ENCODE data around the gene ARHGAP24.
"Not testable (repeated sequence)": the region's sequence is repeated elsewhere in the genome, so short reads cannot be mapped to it uniquely, and the experiment has no call there.

The ARHGAP24 gene

DNA sequence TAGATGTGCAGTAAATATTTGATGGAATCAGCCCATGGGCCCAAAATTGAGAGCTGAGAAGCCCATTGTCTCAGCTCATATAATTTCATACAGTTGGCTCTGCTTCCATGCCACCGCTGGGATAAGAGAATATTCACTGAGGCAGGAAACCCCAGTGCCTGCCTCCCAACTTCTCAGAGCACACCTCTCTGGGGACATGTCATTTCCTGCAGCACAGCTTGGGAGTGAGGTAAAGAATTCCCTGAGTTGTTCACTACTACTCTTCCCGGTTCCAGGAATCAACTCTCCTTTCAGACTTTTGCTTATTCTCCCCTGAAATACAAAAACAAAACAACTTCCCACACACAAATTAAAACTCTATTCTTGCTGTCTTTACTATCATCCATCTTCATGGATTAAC, 495.6 kb downstream of the ARHGAP24 start:
- no peak for DNase-seq

DNA sequence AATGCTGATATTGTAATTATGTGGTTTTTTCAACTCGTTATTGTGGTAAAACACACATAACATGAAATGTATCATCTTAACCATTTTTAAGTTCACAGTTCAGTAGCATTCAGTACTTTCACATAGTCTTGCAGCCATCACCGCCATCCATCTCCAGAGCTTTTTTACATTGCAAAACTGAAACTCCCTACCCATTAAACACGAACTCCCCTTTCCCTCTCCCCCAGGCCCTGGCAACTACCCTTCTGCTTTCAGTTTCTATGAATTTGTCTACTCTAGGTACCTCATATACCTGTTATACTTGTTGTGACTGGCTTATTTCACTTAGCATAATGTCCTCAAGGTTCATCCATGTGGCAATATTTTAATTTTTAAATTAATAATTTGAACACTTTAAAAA, 504.3 kb downstream of the ARHGAP24 start:
- DNase-seq: no peak

DNA sequence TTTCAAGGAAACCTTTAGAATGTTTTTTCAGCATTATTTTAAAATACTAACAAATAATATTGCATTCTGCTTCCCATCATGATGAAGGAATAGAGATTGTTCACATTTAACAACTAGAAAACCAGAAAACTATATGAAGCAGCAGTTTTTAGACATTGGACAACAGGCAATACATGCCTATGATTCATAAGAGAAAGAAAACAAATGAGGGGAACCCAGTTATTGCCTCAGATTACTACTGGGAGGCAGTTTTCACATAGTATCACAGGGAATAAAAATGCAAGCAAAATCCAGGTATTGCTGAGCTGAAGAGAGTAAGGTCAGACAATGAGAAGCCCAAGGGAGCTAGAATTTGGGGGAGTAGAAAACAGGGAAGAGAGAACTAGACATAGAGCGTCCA, 511.3 kb downstream of the ARHGAP24 start:
- no peak for DNase-seq

DNA sequence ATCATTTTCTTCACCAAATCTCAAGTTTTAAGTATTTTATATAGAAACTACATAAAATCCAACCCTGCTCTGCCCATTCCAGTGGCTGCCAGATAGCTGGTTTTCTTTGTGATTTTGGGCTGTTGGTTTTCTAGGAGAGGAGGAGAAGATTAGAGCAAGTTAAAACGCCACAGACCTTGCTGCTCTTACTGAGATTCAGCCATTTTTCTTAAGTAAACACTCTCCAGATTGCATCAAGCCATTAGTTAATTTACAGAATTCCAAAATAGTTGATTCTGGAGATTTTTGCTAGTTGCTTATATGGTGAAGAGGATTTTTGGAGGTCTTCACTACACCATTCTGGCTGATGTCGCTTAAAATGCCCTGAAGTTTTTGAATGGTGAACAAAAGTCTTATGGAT, 518.7 kb downstream of the ARHGAP24 start:
- DNase-seq: no peak

DNA sequence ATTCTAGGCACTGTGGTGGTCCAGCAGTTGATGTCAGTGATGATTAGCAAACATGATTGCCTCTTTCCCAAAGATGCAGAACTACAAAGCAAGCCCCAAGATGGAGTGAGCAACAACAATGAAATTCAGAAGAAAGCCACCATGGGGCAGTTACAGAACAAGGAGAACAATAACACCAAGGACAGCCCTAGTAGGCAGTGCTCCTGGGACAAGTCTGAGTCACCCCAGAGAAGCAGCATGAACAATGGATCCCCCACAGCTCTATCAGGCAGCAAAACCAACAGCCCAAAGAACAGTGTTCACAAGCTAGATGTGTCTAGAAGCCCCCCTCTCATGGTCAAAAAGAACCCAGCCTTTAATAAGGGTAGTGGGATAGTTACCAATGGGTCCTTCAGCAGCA, 519.6 kb downstream of the ARHGAP24 start:
- no peak for DNase-seq

DNA sequence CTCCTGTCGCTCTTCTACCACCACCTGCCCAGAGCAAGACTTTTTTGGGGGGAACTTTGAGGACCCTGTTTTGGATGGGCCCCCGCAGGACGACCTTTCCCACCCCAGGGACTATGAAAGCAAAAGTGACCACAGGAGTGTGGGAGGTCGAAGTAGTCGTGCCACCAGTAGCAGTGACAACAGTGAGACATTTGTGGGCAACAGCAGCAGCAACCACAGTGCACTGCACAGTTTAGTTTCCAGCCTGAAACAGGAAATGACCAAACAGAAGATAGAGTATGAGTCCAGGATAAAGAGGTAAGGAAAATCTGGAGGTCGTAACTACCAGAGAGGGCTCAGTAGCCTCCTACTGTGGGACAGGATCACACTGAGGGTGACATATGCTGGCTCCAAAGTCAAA, 520.4 kb downstream of the ARHGAP24 start:
- no peak for DNase-seq

DNA sequence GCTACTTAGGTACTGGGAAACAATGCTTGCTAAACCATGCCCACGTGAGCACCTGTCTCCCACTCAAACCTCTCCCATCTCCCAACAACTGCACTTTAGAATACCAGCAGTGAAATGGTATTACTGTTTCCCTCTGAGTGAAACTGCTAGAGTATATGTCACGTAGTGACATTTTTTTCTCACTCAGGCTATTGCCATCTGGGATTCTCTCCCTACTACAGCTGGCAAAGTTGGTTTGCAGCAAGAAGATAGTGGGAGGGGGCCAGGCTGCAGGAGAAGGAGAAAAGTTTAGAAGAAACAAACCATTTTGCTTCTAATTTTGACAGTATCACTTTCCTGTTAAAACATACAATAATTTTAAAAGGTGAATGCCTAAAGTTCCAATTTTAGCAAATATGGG, 526.6 kb downstream of the ARHGAP24 start:
- DNase-seq: no peak

DNA sequence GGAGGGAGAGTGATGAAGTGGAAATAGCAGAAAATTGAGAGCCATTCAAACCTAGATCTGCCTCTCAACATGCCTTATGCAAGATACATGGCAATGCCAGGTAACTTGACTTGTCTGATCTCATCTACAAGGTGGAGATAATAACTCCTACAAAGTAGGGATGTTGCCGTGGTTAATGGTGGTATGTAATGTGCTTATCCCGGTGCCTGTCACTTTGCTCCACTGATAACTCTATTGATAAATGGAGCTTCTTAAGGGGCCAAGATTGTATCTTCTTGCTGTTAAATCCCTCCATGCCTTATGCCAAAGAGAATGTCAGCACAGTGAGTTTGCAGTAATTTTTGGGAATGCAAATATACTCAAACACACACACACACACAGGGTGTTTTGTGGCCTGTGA, 529.1 kb downstream of the ARHGAP24 start:
- DNase-seq: no peak

DNA sequence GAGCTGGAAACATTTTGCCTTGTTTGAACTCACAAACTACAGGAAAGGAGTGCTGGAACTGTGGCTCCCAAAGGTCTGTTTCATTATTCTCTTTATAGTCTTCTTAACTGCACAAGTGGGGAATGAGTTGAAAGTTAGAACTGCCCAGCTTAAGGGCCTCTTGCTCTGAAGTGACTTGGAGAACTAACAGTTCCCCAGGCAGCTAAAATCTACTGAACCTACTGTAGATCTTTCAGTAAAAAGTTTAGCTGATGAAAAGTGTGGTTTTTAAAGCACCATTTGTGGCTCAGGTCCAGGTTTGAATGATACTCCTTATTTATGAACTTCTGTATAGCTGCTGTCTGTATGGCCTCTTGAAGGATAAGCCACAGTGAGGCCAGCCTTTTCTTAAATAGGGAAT, 531.1 kb downstream of the ARHGAP24 start:
- no peak for DNase-seq

DNA sequence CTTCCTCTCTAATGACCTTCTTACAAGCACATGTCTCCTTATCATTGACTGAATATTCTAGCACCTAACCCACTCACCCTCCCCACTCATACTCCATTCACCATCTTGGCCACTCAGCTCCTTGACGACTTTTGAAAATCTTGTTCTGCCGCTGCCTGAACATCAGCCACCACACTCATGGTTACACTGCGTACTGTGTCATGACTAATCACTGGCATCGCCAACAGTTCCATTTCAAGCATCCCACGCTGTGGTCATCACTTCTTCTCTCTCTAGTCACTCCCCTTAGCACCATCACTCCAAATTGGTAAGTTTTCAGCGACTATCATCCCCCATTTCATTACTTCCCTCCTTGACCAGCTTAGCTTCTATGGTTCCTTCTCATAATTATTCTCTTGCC, 532.1 kb downstream of the ARHGAP24 start:
- DNase-seq: no peak

DNA sequence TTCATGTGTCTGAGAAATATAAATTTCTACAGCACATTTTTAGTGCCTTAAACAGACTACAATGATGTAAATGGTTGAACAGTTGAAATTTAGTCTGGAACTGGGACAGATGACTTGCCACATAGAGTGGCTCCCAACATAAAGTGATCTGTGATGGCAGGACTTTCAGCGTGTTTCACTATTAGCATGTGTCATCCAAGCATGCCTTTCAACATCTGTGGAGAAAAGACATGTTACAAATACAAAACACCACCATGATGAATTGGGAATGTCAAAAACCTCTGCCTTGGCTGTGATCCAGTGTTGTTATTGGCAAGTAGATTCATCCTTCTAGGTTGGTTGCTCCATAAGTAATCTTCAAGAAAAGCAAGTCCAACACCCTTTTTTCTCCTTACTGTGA, 536.2 kb downstream of the ARHGAP24 start:
- no peak for DNase-seq

DNA sequence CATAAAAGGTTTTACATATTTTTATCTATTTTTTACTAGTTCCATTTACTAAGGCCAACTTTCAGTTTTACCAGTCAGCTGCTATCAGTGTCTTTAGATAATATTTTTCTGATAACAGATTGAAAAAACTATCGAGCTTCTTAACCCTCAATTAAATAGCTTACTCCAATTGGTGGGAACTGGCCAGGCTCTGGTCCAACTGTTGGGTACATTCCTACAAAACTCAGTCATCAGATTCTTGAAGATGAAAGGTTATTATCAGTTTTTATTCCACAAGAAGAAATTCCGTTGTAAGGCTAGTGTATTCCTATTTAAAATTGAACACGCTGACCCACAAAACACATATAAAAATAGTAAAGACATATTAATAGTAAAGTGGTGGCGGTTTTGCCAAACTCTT, 538.7 kb downstream of the ARHGAP24 start:
- DNase-seq: no peak

DNA sequence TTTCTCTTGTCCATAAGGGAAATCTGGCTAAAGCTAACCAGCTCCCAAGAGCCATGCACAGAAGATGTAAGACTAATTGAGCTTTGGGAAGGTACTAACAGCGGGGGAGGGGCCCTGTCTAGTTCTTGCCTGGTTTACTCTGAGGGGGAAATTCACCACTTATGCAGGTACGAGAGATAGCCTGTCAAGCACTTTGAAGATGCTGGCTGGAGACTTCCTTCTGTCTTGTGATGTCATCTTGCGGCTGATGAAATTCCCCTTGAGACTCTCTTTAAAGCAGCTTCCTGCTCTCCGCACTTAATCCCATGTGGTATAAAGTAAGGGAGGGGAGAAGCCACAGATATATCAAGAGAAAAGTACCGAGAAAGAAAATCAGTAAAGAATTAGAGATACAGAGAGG, 539.6 kb downstream of the ARHGAP24 start:
- no peak for DNase-seq

DNA sequence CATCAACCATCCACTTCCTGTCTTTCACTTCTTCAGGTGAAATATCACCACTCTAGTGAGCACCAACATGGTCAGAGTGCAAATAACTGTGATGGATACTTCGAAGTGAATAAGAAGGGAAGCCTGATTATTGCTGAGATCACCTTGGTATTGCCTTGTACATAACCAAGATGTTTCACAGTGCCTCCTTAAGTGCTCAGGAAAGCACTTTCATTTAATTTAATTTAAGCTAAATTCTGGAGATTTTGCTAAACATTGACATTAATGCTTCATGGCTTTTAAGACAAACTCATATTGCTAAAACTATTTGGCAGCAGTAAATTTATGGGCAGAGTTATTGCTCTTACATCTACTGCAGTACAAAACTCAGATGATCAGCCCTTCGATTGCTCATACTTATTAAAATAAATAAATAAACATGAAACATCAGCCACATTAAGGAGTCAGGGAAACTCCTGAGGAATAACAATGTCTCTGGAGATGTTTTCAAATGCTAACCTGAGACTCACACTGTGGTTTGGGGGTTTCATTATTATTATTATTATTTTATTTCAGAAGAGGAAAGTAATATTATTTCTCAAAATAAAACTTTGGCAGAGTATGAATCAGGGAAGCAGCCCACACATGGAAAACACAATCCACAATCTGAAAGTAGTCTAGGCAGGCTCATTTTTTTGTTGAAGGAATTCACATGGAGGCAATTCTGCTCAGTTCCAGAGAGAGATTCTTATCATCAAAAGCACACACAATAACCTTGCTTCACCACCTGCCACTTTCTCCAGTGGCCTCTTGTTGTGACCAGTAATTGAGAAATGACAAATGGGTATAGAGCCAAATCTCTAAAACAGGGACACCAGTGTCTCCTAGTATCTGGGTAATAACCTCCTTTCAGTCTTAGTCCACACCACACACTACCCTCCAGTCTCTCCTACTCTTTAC, 540.7 kb downstream of the ARHGAP24 start:
- DNase-seq: no peak

DNA sequence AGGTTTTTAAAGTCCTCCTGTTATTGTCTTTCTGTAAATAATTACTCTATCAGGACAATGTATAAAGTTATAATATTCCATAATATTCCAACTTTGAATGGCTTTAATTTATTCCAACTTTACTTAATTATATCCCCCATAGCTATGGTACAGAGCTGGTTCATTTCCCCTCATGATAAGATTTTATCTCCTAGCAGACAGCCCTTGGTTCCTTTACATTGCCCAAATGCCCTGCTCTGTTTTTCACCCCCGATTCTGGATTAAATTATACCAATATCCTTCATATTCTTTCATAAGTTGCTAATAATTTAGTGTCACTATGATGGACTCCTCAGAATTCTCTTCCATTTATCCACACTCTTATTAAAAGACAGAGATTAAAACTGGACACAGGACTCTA, 544.4 kb downstream of the ARHGAP24 start:
- no peak for DNase-seq

DNA sequence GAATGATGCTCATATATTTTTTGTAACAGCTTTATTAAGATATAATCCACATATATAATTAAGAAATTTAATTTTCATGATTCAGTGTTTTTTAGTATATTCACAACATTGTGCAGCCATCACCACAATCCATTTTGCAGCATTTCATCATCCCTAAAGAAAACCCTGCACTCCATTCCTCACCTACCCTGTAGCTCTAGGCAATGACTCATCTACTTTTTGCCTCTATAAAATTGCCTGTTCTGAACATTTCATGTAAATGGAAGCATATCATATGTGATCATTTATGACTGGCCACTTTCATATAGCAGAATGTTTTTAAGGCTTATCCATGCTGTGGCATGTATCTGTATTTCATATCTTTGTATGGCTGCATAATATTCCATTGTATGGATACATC, 545.0 kb downstream of the ARHGAP24 start:
- DNase-seq: no peak

DNA sequence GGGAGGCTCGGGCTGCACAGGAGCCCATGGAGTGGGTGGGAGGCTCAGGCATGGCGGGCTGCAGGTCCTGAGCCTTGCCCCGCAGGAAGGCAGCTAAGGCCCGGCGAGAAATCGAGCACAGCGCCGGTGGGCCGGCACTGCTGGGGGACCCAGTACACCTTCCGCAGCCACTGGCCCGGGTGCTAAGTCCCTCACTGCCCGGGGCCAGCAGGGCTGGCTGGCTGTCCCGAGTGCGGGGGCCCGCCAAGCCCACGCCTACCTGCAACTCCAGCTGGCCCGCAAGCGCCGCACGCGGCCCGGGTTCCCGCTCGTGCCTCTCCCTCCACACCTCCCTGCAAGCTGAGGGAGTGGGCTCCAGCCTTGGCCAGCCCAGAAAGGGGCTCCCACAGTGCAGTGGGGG, 546.7 kb downstream of the ARHGAP24 start:
- not testable (repeated sequence) for DNase-seq

DNA sequence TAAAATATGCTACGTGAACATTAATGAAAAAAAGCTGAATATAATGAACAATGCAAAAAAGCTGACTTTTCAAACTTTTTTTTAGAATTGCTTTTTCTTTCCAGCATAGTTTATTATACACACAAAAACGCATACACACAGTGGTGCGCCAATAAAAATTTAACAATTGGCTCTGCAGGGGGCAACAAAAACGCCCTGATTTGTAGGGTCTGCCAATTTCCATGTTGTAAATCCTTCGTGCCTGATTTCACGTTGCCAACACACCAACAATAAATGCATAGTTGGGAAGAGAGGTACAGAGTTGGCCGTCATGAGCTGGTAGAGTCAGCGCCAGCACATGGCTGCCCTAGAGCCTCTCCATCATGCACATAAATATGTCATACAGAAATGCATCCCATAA, 551.8 kb downstream of the ARHGAP24 start:
- no peak for DNase-seq

DNA sequence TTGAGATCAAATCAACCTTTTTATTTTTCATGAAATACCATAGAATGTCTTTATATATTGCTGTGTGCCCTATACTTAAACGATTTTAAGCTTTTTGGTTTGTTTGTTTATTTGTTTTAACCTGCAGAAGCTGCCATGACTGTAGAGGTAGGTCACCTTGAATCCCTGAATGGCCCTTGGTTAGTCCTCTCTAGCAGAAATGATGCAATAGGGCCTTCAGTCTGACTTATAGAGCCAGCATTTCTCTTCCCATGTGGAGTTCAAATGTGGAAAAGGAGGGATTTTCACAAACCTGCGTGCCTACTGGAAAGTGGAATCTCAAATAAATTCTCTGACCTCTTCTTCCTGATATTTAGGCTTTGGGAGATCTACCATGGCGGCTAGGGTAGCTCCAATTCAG, 557.0 kb downstream of the ARHGAP24 start:
- no peak for DNase-seq

DNA sequence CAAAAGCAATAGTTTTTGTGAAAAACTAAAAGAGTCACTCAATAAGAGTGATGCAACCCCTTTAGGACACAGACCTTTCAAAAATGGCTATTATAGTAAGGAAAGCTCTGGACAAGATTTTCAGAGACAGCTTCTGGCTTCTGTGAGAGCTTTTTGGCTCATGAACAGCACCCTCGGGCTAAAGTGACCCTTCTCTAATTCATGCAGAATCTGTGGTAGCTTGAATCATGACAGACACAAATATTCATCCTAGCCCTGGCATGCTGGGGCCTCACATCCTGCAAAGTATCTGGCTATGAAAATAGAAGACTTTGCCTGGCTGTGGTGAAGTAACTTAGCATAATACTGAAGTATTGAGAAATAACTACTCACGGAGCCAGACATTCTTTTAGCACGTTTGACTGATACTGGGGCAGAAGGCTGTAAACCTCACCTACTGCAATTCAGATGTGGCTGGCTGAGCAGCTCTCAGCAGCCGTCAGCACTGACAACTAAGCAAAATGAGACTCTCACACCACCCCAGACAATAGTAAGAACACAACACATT, 557.6 kb downstream of the ARHGAP24 start:
- DNase-seq: no peak

DNA sequence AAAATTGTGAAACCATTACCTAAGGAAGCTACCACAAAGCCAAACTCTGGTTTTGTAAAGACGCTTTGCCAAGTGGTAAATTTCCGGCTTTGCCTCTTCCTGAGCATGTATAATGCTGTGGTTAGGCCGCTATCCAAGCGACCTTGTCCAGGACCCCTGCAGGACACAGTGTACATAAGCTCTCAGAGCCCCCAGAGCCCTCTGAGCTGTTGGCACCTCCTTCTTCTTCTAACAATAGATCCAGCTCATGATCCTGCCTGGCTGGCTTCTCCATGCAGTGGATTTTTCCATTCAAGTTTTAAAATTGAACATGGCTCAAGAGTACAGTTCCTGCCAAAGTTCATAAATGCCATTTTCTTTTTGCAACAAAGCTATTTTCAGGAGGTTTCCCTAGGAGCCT, 558.2 kb downstream of the ARHGAP24 start:
- DNase-seq: no peak

DNA sequence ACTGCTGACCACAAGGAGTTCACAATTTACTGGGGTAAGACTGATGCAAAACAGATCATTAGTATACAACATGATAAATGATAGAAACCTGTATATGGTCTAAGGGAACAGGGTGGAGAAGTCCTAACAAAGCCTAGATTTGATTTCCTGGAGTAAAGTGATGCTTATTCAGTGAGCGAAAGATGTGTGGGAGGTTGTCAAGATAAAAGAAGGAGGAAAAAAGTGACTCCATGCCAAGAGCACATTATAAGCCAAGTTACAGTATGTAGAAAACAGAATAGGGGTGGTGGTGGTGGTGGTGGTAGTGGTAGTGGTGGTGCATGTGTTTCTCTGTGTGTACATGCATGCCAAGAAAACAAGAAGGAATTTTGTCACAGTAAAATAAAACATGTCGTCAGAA, 559.7 kb downstream of the ARHGAP24 start:
- DNase-seq: no peak

DNA sequence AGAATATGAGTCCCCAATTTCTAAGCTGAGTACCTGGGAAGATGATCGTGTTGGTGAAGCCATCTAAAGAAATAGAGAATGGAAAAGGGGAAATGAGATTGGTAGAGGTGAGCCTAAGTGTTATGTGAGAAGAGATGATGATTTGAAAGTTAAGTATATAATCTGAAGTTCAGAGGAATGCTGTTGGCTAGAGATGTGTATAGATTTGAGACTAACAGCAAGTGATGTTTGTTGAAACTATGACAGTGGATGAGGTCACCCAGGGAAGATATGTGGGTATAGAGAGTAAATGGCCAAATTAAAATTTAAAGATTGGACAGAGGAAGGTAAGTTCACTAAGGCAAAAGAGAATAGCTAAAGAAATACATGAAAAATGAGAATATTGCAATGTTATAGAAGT, 560.7 kb downstream of the ARHGAP24 start:
- DNase-seq: no peak

DNA sequence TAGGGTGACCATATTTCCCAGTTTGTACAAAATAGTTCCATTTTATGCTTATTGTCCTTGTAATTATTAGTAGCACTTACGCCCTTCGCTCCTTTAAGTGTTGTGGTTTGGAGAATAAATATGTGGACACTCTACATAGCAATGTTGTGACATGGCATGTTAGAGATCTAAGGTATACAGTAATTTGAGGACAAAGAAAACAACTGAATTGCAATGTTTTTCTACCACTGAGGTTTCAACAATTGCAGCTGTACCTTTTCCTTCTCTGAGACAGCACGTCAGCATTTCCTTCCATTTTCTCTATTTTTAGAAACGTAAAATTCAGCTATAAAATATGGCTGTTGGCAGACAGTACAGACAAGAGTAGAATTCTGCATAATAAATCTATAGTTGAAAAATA, 561.8 kb downstream of the ARHGAP24 start:
- no peak for DNase-seq

DNA sequence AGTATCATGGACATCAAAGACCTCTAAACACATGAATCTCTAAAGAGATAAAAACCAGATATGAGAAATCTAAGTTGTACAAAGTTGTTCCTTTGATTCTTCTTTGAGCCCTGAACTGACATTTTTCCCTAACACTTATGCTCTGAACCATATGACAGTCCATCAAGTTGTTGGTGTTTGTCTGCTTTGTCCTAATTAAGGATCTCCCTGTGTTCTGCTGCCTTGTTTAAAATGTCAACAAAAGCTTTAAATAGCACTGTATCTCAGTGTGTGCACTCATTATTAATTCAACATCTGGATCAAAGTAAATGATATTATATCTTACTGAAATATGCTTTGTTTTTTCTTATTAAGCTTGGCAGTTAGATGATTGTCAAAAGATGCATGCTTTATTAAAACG, 563.1 kb downstream of the ARHGAP24 start:
- no peak for DNase-seq

Data from CD4-positive, alpha-beta T cell treated with Interleukin-4 for 4 hours (primary cell).